GM12865 (cell line): ENCODE measurements around the gene NAXD.
"Not testable (repeated sequence)": the region's sequence is repeated elsewhere in the genome, so short reads cannot be mapped to it uniquely, and the experiment has no call there.

Experiments used
- DNase-seq: peaks from one replicate; pipeline ENCODE4 v3.0.0; 2010; ENCODE audit warnings: low read depth
- H3K4me3 ChIP-seq: 2 replicates; pipeline ENCODE4 v1.5.1; 2011; ENCODE audit warnings: mild to moderate bottlenecking, low read depth, low read length, control low read depth
- TF ChIP-seq, protein P1 (sequence below): IDR thresholded peaks from 2 replicates; pipeline ENCODE4 v1.5.1; 2011; ENCODE audit warnings: low read length, control low read depth, low read depth, inconsistent platforms; ENCODE audit not compliant: insufficient read depth; ENCODE audit errors: missing control alignments

NAXD gene

DNA sequence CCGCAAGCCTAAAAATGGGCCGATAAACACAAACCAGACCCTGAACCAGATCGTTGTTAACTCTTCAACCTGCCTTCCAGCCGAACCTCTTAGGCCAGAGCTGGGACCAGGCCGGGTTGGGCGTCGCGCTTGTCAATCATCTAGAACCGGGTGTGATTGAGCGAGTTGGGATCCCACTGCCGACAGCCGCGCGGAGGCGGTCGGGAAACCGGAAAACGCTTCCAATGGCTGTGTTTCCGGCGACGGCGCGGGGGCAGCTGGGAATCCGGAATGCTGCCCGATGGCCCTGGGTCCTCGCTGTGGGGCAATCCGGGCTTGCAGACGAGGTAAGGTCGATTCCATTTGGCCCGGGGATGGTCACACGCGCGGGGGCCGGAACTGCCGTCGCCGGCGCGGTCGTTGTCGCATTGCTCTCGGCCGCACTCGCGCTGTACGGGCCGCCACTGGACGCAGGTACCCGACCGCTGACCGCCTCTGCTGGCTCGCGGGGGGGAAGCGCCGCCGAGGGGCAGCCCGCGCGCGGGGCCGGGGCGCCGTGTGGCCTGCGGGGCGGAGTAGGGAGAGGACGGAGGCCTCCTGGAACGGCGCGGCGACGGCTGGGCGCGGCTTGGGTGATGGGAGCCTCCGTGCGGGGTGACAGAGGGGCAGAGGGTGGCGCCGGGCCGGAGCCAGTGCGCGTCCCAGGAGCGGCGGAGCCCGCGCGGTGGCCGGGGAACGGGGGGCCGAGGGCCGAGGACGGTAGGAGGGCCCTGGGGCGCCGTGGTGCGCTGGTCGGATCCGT lies at the start of gene NAXD:
NAXD (plus strand) TSS at position 224 of the 781 bp plus-strand sequence; CDS start at position 281, 57 bp downstream.
- TF ChIP-seq, protein P1, sequence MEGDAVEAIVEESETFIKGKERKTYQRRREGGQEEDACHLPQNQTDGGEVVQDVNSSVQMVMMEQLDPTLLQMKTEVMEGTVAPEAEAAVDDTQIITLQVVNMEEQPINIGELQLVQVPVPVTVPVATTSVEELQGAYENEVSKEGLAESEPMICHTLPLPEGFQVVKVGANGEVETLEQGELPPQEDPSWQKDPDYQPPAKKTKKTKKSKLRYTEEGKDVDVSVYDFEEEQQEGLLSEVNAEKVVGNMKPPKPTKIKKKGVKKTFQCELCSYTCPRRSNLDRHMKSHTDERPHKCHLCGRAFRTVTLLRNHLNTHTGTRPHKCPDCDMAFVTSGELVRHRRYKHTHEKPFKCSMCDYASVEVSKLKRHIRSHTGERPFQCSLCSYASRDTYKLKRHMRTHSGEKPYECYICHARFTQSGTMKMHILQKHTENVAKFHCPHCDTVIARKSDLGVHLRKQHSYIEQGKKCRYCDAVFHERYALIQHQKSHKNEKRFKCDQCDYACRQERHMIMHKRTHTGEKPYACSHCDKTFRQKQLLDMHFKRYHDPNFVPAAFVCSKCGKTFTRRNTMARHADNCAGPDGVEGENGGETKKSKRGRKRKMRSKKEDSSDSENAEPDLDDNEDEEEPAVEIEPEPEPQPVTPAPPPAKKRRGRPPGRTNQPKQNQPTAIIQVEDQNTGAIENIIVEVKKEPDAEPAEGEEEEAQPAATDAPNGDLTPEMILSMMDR: no peak
- H3K4me3 ChIP-seq: peak within 1 kb of the TSS; percentile 81
- peak; percentile 97 for DNase-seq

DNA sequence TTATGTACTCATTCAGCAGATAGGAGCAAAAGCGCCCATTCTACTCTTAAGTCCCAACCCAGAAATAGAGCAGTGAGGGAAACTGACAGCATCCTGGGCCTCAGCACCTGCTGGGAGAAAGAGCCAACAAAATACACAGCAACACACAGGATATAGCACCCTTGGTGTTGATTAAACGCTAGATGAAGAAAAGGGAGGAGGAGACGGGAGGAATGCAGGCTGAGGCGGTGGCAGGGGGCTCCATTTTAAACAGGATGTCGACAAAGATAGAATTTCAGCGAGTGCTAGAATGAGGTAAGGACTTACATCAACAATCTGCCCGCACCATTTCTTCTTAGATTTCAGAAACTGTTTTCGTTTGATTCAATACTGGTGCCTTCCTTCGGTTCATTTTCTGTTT lies 49.2 kb upstream of the NAXD start:
- no peak for DNase-seq
- H3K4me3 ChIP-seq: no peak overlapping the region
- TF ChIP-seq, protein P1: no peak

DNA sequence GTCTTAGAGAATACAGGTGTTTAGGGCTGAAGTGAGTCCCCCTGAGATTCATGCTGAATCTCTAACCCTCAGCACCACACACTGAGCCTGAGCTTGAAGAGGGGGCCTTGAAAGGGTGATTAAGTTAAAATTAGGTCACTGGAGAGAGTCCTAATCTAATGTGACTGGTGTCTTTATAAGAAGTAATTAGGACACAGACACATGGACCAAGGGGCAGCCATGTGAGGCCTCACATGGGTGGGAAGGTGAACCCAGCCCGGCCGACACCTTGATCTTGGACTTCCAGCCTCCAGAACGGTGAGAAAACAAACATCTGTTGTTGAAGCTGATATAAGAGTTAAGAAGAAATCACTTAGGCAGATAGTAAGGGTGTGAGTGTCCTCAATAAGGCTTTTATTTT lies 46.7 kb upstream of the NAXD start:
- TF ChIP-seq, protein P1: no peak
- no peak for DNase-seq
- H3K4me3 ChIP-seq: no peak overlapping the region

DNA sequence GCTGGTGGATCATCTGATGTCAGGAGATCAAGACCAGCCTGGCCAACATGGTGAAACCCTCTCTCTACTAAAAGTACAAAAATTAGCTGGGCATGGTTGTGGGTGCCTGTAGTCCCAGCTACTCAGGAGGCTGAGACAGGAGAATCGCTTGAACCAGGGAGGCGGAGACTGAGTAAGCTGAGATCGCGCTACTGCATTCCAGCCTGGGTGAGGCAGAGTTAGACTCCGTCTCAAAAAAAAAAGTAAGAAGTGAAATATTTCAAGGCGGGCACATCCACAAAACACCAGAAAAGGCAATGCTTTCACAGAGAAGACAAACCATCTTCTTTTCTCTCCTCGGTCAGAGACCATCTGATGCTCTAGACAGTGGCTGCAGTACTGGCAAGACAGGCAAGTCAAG lies 45.4 kb upstream of the NAXD start:
- not testable (repeated sequence) for DNase-seq, H3K4me3 ChIP-seq

DNA sequence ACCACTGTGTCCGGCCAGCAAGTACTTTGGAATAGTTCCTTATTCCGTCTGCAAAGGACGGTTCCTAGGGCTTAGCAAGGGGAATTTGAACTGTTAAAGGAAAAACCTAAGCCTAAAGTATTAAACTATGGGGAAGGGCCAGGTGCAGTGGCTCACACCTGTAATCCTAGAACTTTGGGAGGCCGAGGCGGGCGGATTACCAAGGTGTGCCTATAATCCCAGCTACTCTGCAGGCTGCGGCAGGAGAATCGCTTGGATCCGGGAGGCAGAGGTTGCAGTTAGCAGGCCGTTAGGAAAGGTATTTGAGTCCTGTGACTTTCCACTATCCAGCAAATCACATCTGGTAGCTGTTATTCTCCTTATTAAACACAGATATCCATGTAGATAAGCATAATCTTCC lies 44.5 kb upstream of the NAXD start:
- no peak for DNase-seq
- no peak overlapping the region for H3K4me3 ChIP-seq
- TF ChIP-seq, protein P1: no peak

DNA sequence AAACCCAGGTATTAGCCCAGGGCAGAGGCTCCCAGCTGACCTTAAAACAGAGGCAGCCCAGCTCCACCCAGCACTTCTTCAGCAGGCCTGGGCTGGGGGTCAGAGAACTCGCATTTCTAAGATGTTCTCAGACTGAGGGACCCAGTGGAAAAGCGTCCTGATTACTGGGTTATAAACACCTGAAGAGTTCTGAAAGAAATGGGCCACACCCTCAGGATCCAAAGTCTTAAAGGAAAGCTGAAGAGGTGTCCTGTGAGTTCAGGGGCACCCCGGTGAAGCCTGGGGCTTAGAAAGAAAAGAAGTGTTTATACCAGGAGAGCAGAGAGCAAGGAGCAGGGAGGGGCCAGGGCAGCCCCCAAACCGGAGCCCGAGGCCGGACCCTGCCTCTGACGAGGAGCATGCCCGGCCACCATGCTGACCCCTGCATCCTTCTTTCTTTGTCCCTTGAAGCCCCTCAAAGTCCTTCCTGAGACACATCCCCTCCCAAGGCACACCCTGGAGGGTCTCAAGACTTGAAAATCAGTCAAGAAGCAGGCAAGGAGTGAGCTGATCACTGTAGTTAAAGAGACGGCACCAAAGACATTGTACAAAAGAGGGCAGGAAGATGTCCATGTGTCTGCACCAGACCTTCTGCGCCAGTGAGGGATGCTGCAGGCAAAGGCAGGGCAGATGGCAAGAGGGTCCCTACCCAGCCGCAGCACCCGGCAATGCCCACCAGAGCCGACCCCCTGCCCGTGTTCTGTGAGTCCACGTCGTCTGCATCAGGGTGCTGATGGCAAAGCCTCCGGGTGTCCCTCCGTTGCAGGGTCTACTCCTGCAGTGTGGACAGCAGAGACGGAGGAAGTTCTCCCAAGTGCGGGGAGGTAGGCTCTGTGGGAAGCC lies 43.2 kb upstream of the NAXD start:
- no peak overlapping the region for H3K4me3 ChIP-seq
- TF ChIP-seq, protein P1: no peak
- DNase-seq: no peak

DNA sequence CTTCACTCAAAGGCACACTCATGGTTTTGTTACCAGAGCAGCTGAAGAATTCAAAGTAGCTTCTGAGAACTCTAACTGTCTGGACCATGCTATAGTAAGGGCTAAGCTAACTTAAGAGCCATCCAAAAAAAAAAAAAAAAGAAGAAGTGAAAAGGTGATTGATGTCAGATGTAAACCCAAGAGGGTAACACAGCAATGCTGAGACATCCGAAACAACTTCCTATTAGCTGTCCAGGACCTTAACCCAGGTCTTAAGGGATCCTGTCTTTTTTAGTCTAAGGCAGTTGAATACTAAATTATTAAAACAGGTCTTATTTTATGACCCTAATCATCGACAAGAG lies 42.6 kb upstream of the NAXD start:
- H3K4me3 ChIP-seq: no peak overlapping the region
- TF ChIP-seq, protein P1: no peak
- DNase-seq: no peak
